Stimulated activated CD8-positive, alpha-beta memory T cell treated with anti-CD3 and anti-CD28 coated beads, Interleukin-15, amount 100 ng/mL, for 4 hours (primary cell): Measurements from ENCODE around the gene SGCD.
"Not testable (repeated sequence)": the region's sequence is repeated elsewhere in the genome, so short reads cannot be mapped to it uniquely, and the experiment has no call there.

ENCODE experiments used
- DNase-seq, 2 donors: peaks; one replicate each; pipeline ENCODE4 v3.0.0-alpha.2; 2020; ENCODE audit warnings: low read depth in 2 of 2

SGCD gene

GRCh38 chr5:156570615-156571014, 243.7 kb downstream of the SGCD start:
- DNase-seq = no peak

- no peak for DNase-seq
These were observed 254.8 kb downstream of the SGCD start for GRCh38 chr5:156581725-156582124.

- DNase-seq = no peak
These were observed 255.2 kb downstream of the SGCD start for GRCh38 chr5:156582193-156582598.

GRCh38 chr5:156584871-156585270, 257.9 kb downstream of the SGCD start:
- no peak for DNase-seq

GRCh38 chr5:156585999-156586398, 259.0 kb downstream of the SGCD start:
- DNase-seq = no peak

GRCh38 chr5:156587012-156587411, 260.0 kb downstream of the SGCD start:
- DNase-seq = no peak

GRCh38 chr5:156588306-156588705, 261.3 kb downstream of the SGCD start:
- DNase-seq = no peak

GRCh38 chr5:156589104-156589945, 262.4 kb downstream of the SGCD start:
- no peak for DNase-seq

- no peak for DNase-seq
These were observed 262.9 kb downstream of the SGCD start for GRCh38 chr5:156589946-156590216.

GRCh38 chr5:156590978-156591377, 264.0 kb downstream of the SGCD start:
- no peak for DNase-seq

GRCh38 chr5:156591631-156592030, 264.7 kb downstream of the SGCD start:
- DNase-seq = no peak

- no peak for DNase-seq
These were observed 266.6 kb downstream of the SGCD start for GRCh38 chr5:156593546-156593945.

- DNase-seq = no peak
These were observed 267.4 kb downstream of the SGCD start for GRCh38 chr5:156594406-156594805.

GRCh38 chr5:156595132-156595787, 268.3 kb downstream of the SGCD start:
- no peak for DNase-seq

- DNase-seq = no peak
These were observed 270.3 kb downstream of the SGCD start for GRCh38 chr5:156597276-156597675.

GRCh38 chr5:156598964-156599363, 272.0 kb downstream of the SGCD start:
- no peak for DNase-seq

GRCh38 chr5:156610582-156610981, 283.6 kb downstream of the SGCD start:
- not testable (repeated sequence) for DNase-seq

- no peak for DNase-seq
These were observed 288.9 kb downstream of the SGCD start for GRCh38 chr5:156615901-156616300.

- no peak for DNase-seq
These were observed 290.5 kb downstream of the SGCD start for GRCh38 chr5:156617426-156617825.

- DNase-seq = no peak
These were observed 291.6 kb downstream of the SGCD start for GRCh38 chr5:156618601-156619000.

GRCh38 chr5:156621719-156622118, 294.8 kb downstream of the SGCD start:
- no peak for DNase-seq

- DNase-seq = no peak
These were observed 296.5 kb downstream of the SGCD start for GRCh38 chr5:156623381-156624040.

GRCh38 chr5:156624686-156625085, 297.7 kb downstream of the SGCD start:
- no peak for DNase-seq
